GM18507 (cell line): ENCODE data around the gene TFCP2L1.

Experiments used
- DNase-seq: peaks from one replicate; pipeline ENCODE4 v3.0.0; 2011; ENCODE audit warnings: low read depth; ENCODE audit not compliant: insufficient read length; ENCODE audit errors: extremely low spot score
- FAIRE-seq: peaks from 2 replicates; lab custom pipeline; 2011; peaks lifted over from hg19 to GRCh38; lab: Jason Lieb, UNC

The TFCP2L1 gene

GRCh38 chr2:121205321-121205942, 79.6 kb downstream of the TFCP2L1 start:
- FAIRE-seq, result no peak
- no peak for DNase-seq

GRCh38 chr2:121203591-121204249, 81.3 kb downstream of the TFCP2L1 start:
- DNase-seq (no peak), FAIRE-seq (no peak)

GRCh38 chr2:121202541-121203310, 82.3 kb downstream of the TFCP2L1 start:
- FAIRE-seq, result no peak
- DNase-seq, result no peak

GRCh38 chr2:121201796-121202195, 83.2 kb downstream of the TFCP2L1 start:
- DNase-seq (no peak), FAIRE-seq (no peak)

- FAIRE-seq, result no peak
Measured at GRCh38 chr2:121200419-121201315, 84.3 kb downstream of the TFCP2L1 start.

GRCh38 chr2:121200011-121200347, 85.0 kb downstream of the TFCP2L1 start:
- FAIRE-seq, result no peak
- no peak for DNase-seq

More at GRCh38 chr2:121200419-121201315, 84.3 kb downstream of the TFCP2L1 start:
- DNase-seq, result no peak

GRCh38 chr2:121199281-121200010, 85.6 kb downstream of the TFCP2L1 start:
- no peak for FAIRE-seq

GRCh38 chr2:121197369-121198091, 87.5 kb downstream of the TFCP2L1 start:
- FAIRE-seq, result no peak
- DNase-seq, result no peak

More at GRCh38 chr2:121199281-121200010, 85.6 kb downstream of the TFCP2L1 start:
- DNase-seq, result no peak

- FAIRE-seq, result no peak
- DNase-seq, result no peak
Measured at GRCh38 chr2:121196849-121197155, 88.2 kb downstream of the TFCP2L1 start.

GRCh38 chr2:121196132-121196848, 88.7 kb downstream of the TFCP2L1 start:
- DNase-seq, result no peak

GRCh38 chr2:121195036-121195435, 90.0 kb downstream of the TFCP2L1 start:
- no peak for DNase-seq
- no peak for FAIRE-seq

More at GRCh38 chr2:121196132-121196848, 88.7 kb downstream of the TFCP2L1 start:
- FAIRE-seq, result no peak

GRCh38 chr2:121194626-121195025, 90.4 kb downstream of the TFCP2L1 start:
- DNase-seq (no peak), FAIRE-seq (no peak)

GRCh38 chr2:121193185-121193584, 91.8 kb downstream of the TFCP2L1 start:
- DNase-seq, result no peak
- no peak for FAIRE-seq

- FAIRE-seq, result no peak
- DNase-seq, result no peak
Measured at GRCh38 chr2:121192576-121192975, 92.4 kb downstream of the TFCP2L1 start.

GRCh38 chr2:121191191-121192170, 93.5 kb downstream of the TFCP2L1 start:
- no peak for DNase-seq
- FAIRE-seq, result no peak

- DNase-seq (no peak), FAIRE-seq (no peak)
Measured at GRCh38 chr2:121189661-121190381, 95.2 kb downstream of the TFCP2L1 start.
